GM12801 (cell line): ENCODE data around the gene MACROH2A1.

Experiments
- TF ChIP-seq, protein P1 (sequence below): IDR thresholded peaks from one replicate; pipeline ENCODE4 v1.5.1; 2011; ENCODE audit warnings: control low read depth; ENCODE audit not compliant: insufficient read length; ENCODE audit errors: extremely low read depth

MACROH2A1 gene

DNA sequence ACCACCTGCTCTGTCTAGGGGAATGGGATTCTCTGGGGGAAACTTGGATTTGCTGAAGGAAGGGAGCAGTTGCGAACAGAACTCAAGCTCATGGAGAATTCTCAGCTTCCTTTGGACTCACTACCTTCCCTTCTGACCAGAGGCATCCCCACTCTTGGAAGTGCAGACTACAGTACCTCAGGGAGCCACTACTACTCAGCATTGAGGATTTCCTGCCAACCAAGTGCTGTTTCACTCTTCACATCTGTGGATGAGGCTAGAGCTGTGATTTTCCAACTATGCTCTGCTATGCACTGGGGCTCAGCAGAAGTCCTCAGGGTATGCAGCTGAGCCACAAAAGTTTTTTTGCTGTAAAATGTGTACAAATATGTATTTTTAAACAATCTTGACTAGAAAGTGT lies 43.9 kb downstream of the MACROH2A1 start:
- TF ChIP-seq, protein P1, sequence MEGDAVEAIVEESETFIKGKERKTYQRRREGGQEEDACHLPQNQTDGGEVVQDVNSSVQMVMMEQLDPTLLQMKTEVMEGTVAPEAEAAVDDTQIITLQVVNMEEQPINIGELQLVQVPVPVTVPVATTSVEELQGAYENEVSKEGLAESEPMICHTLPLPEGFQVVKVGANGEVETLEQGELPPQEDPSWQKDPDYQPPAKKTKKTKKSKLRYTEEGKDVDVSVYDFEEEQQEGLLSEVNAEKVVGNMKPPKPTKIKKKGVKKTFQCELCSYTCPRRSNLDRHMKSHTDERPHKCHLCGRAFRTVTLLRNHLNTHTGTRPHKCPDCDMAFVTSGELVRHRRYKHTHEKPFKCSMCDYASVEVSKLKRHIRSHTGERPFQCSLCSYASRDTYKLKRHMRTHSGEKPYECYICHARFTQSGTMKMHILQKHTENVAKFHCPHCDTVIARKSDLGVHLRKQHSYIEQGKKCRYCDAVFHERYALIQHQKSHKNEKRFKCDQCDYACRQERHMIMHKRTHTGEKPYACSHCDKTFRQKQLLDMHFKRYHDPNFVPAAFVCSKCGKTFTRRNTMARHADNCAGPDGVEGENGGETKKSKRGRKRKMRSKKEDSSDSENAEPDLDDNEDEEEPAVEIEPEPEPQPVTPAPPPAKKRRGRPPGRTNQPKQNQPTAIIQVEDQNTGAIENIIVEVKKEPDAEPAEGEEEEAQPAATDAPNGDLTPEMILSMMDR, result no peak

DNA sequence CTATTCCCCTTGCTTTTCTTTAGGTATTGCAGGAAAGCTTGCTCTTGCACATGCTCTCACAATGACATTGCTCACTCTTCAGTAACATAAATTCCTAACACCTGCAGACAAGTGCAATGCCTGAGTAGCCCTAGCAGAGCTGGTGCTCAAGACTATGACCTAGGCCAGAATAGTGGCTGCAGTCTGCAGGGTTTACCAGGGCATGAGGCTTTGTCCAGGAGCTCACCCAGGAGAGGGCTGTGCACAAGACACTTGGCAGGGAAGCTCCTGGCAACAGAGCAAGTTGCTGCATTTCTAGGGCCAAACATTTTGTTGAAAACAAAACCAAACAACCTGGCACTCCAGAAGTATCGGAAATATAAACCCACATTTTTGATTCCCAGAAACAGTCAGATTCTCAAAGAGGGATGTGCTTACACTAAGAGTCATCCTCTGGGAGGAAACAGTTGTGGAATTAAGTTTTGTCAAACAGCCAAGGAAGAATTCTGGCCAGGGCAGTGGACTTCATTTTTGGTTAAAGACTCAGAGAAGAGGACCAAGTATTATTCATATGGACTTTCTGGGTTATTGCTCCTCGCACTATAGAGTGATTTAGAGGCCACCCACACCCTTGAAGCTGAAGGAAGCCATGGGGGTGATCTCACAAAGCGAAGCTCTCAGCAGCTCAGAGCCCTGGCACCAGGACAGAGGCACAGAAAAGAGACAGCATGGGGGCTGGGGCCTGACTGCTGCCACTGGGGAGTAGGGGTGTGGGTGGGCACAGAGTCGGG lies 44.9 kb downstream of the MACROH2A1 start:
- TF ChIP-seq, protein P1, result no peak

DNA sequence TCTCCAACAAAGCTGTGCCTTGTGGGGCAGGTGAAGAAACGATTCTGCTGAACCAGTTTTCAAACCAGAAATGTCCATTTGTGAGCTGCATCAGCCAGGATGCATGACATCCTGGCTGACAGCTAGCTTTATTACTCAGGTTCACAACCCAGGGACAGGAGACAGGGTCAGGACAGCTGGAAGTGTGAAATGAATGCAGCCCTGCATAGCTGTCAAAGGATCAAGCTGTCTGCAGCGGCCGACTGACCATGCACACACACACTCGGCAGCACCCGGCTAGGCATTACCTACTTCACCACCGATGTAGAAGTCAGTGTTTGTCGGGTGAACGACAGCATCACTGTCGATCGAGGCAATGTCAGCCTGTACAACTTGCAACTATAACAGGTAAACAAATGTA lies 48.5 kb downstream of the MACROH2A1 start:
- TF ChIP-seq, protein P1, result no peak

DNA sequence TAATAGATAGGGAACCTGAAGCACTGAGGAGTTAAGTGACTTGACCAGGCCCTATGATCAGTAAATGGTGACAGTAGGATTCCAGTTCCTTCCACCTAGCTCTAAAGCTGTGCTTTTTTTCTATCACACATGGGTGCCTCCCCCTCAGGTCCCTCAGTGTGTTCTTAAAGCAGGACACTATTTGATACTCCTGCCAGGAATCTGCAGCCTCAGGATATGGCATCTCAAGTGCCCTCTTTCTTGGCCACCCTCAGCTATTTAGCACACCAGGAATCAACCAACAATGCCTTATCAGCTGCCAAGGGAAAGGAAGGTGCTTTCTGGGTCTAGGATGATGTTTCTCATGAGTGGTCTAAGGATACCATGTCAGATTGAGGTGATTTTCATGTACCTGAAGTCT lies 49.1 kb downstream of the MACROH2A1 start:
- TF ChIP-seq, protein P1, result no peak

DNA sequence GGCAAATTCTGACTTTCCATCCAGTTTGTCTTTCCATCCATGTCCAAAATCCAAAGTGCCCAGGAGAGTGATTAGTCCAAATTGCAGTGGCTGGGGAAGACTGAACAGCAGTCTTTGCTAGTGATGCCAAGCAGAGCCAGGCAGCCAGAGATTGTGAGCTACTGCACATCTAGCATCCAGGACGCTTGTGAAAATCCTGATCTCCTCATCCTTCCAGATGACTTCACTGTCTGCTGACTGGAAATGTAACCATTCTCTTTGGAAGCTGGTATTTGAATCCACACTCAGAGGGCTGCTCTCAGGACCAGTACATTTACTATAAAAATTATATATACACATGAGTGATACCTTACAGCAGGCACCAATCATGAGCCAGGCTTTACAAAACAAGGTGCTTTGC lies 49.6 kb downstream of the MACROH2A1 start:
- TF ChIP-seq, protein P1, result no peak

DNA sequence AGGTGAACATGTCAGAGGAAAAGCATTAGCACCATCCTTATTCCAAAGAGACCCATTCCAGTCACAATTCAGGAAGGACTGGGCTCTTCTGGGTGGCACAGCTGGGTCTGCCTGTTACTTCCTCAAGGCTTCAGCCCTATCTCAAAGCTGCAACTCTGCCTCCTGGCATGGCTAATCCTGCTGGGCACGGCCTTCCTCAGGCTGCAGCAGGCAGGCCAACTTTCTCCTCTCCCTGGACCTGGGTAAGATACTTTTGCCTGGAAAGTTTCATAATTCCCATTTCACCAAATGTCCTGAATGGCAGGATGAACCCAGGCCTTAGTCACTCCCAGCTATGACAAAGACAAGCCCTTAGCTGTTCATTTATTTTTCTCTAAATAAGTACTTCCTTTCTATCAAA lies 50.1 kb downstream of the MACROH2A1 start:
- TF ChIP-seq, protein P1, result no peak

DNA sequence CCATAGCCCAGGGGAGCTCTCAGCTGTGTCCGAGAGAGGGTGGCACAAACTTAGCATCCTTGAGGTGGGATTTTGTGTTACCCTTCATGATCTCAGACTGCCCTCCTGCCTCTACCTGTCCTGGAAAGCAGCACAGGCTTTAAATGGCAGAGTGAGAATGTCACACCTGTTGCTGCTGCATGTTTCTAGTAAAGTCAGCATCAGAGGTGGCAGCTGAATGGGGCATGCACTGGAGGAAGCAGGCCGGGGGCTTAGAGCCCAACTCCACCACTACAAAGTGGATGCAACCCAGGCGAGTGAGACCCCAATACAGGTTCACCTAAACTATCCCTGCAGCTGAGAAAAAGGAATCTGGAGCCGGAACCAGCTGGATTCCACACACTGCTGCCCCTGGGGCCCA lies 51.6 kb downstream of the MACROH2A1 start:
- TF ChIP-seq, protein P1, result no peak
